Measurements from ENCODE around the gene TET1. TPM values are rescaled to one million over a fixed set of nuclear protein-coding genes. Genes with fewer than 3 reads are reported as not detected.
"Not testable (repeated sequence)": the region's sequence is repeated elsewhere in the genome, so short reads cannot be mapped to it uniquely, and the experiment has no call there.

Gene TET1
- total RNA-seq, 1 experiment from 2014 or later, result 3.0 TPM

DNA sequence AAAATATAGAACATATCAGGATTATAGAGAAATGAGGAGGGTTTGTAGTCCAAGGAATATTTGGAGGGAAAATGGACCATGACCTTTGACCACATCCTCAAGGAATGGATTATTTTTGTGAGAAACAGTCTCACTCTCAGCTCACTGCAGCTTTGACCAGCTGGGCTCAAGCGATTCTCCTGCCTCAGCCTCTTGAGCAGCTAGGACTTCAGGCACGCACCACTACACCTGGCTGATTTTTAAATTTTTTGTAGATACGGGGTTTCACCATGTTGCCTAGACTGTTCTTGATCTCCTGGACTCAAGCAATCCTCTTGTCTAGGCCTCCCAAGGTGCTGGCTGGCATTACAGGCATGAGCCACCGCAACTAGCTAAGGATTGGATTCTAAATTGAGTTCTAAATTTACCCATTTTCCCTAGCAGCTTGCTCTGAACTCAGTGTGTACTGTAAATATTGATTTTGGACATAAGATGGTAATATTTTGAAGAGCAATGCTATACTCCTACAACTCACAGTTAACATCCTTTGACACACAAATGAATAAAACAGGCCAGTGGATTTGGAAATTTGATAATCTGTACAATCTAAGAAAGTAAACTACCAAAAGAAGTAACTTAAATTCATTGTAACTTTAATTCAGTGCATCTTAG lies 73.8 kb downstream of the TET1 start:
- Histone ChIP-seq H3K9me2 (replicated peaks; ENCODE audit: low read length) (no peaks in the 10 kb centered on the region), H2AFZ (ENCODE audit: low read length) (no peak overlapping the region), H3K4me1 (ENCODE audit: insufficient read depth, low read length) (no peaks in the 10 kb centered on the region), H3K27me3 (ENCODE audit: low read length) (no peaks in the 10 kb centered on the region), H3K79me2 (ENCODE audit: low read length) (no peaks in the 10 kb centered on the region), H3K9me3 (ENCODE audit: low read length) (no peaks in the 10 kb centered on the region), H3K27ac (ENCODE audit: low read length) (no peak overlapping the region), H3K9ac (ENCODE audit: low read length) (no peak overlapping the region), H3K4me2 (ENCODE audit: low read length) (no peak overlapping the region), H3F3A (ENCODE audit: low read length, unreplicated experiment) (no peaks in the 10 kb centered on the region), H3K4me3 (ENCODE audit: low read length) (no peak overlapping the region), H3K36me3 (ENCODE audit: low read depth, low read length) (no peaks in the 10 kb centered on the region), H4K20me1 (ENCODE audit: low read length) (no peaks in the 10 kb centered on the region)
- BruUV-seq (replicated peaks), result no TSS peak
- DNase-seq (no peak), ATAC-seq (peak; percentile 79)
- TF ChIP-seq, protein P1, sequence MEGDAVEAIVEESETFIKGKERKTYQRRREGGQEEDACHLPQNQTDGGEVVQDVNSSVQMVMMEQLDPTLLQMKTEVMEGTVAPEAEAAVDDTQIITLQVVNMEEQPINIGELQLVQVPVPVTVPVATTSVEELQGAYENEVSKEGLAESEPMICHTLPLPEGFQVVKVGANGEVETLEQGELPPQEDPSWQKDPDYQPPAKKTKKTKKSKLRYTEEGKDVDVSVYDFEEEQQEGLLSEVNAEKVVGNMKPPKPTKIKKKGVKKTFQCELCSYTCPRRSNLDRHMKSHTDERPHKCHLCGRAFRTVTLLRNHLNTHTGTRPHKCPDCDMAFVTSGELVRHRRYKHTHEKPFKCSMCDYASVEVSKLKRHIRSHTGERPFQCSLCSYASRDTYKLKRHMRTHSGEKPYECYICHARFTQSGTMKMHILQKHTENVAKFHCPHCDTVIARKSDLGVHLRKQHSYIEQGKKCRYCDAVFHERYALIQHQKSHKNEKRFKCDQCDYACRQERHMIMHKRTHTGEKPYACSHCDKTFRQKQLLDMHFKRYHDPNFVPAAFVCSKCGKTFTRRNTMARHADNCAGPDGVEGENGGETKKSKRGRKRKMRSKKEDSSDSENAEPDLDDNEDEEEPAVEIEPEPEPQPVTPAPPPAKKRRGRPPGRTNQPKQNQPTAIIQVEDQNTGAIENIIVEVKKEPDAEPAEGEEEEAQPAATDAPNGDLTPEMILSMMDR (conservative IDR thresholded peaks at IDR 0.05; ENCODE audit: low read depth, low read length), result no peak
- TF ChIP-seq EZH2 (IDR thresholded peaks at IDR 0.05; ENCODE audit: low read length, unreplicated experiment) (no peak), EZH2phosphoT487 (IDR thresholded peaks at IDR 0.05; ENCODE audit: borderline replicate concordance, low read length) (no peak)
- CTCF ChIA-PET, result interaction anchor here (0.8 kb wide), 1 partner anchor 83 kb away, joined by 3 read pairs; no protein-coding TSS in a partner anchor
- POLR2A ChIA-PET (ENCODE audit: unreplicated experiment), result interaction anchor here (0.6 kb wide), 1 partner anchor 92 kb away, joined by 16 read pairs; no protein-coding TSS in a partner anchor
- intact Hi-C loops (cut with micrococcal nuclease), result loop anchor here (1.0 kb wide), 1 partner anchor 14 kb away; no protein-coding TSS in a partner anchor

DNA sequence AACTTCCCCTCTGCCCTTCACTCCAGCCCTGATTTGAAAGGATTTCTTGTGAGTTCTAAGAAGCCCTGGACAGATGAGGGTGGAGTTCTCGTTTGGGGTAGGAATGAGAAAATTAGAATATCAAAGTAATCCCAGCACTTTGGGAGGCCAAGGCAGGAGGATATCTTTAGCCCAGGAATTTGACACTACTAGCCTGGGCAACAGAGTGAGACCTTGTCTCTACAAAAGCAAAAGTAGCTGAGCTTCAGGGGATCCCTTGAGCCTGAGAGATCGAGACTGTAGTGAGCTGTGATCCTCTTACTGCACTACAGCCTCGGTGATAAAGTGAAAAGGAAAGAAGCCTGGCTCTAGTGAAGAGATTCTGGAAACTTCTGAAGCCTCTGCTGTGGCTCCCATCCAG lies 76.2 kb downstream of the TET1 start:
- Histone ChIP-seq H3K27me3 (ENCODE audit: low read length) (no peaks in the 10 kb centered on the region), H3K27ac (ENCODE audit: low read length) (no peak overlapping the region), H3K9ac (ENCODE audit: low read length) (no peak overlapping the region), H3K4me3 (ENCODE audit: low read length) (no peak overlapping the region), H3K36me3 (ENCODE audit: low read depth, low read length) (no peaks in the 10 kb centered on the region), H3K9me3 (ENCODE audit: low read length) (no peaks in the 10 kb centered on the region), H3K4me1 (ENCODE audit: insufficient read depth, low read length) (no peaks in the 10 kb centered on the region), H3K9me2 (replicated peaks; ENCODE audit: low read length) (no peaks in the 10 kb centered on the region), H3F3A (ENCODE audit: low read length, unreplicated experiment) (no peaks in the 10 kb centered on the region), H3K4me2 (ENCODE audit: low read length) (no peak overlapping the region), H3K79me2 (ENCODE audit: low read length) (no peaks in the 10 kb centered on the region), H2AFZ (ENCODE audit: low read length) (no peak overlapping the region), H4K20me1 (ENCODE audit: low read length) (no peaks in the 10 kb centered on the region)
- no peak for ATAC-seq
- ChIA-PET CTCF (no interaction called here), POLR2A (ENCODE audit: unreplicated experiment) (no interaction called here)
- DNase-seq, result no peak
- intact Hi-C loops (cut with micrococcal nuclease), result no loop called here
- TF ChIP-seq, protein P1 (conservative IDR thresholded peaks at IDR 0.05; ENCODE audit: low read depth, low read length), result no peak
- TF ChIP-seq EZH2phosphoT487 (IDR thresholded peaks at IDR 0.05; ENCODE audit: borderline replicate concordance, low read length) (no peak), EZH2 (IDR thresholded peaks at IDR 0.05; ENCODE audit: low read length, unreplicated experiment) (no peak)
- BruUV-seq (replicated peaks), result no TSS peak

DNA sequence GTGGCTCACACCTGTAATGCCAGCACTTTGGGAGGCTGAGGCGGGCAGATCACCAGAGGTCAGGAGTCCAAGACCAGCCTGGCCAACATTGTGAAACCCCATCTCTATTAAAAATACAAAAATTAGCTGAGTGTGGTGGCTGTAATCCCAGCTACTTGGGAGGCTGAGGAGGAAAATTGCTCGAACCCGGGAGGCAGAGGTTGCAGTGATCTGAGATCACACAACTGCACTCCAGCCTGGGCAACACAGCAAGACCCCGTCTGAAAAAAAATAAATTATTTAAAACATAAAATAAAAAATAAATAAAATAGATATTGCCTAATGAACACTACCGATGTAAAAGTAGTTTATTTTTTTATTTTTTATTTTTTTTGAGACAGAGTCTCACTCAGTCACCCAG lies 83.4 kb downstream of the TET1 start:
- H3K9me2 ChIP-seq (replicated peaks; ENCODE audit: low read length); CTCF ChIA-PET; H3K27me3 ChIP-seq (ENCODE audit: low read length); BruUV-seq (replicated peaks); H3K36me3 ChIP-seq (ENCODE audit: low read depth, low read length); H4K20me1 ChIP-seq (ENCODE audit: low read length); H3K9ac ChIP-seq (ENCODE audit: low read length); H2AFZ ChIP-seq (ENCODE audit: low read length); H3K9me3 ChIP-seq (ENCODE audit: low read length); H3K4me2 ChIP-seq (ENCODE audit: low read length); ATAC-seq; H3F3A ChIP-seq (ENCODE audit: low read length, unreplicated experiment); H3K27ac ChIP-seq (ENCODE audit: low read length); intact Hi-C loops (cut with micrococcal nuclease); H3K79me2 ChIP-seq (ENCODE audit: low read length); DNase-seq; H3K4me3 ChIP-seq (ENCODE audit: low read length); POLR2A ChIA-PET (ENCODE audit: unreplicated experiment): not testable (repeated sequence)
- H3K4me1 ChIP-seq (ENCODE audit: insufficient read depth, low read length), result peaks cover 11% of the 10 kb centered on the region
